Measurements from ENCODE around the gene RBBP5.

Gene RBBP5

GRCh38 chr1:205077934-205078311, 43.9 kb downstream of the RBBP5 start:
- no peaks in the 10 kb centered on the region for H3K9me2 ChIP-seq (ENCODE audit: low read depth, low read length)

GRCh38 chr1:205077158-205077933, 44.4 kb downstream of the RBBP5 start:
- Histone ChIP-seq H3K36me3 (ENCODE audit: insufficient read depth, low read length) (0 out of 2 replicates have a peak, but pooled peaks cover 1% of the 10 kb centered on the region), H3K9me2 (ENCODE audit: low read depth, low read length) (no peaks in the 10 kb centered on the region), H3K9me3 (ENCODE audit: low read length) (no peaks in the 10 kb centered on the region), H3F3A (ENCODE audit: insufficient read depth, low read length) (no peaks in the 10 kb centered on the region), H2AFZ (ENCODE audit: low read length) (no peak overlapping the region), H3K9ac (ENCODE audit: low read length) (no peak overlapping the region), H3K27ac (ENCODE audit: low read depth, low read length, poor library complexity, severe bottlenecking) (no peak overlapping the region), H3K27me3 (ENCODE audit: insufficient read depth, low read length) (no peaks in the 10 kb centered on the region), H3K79me2 (ENCODE audit: insufficient read depth, low read length) (no peaks in the 10 kb centered on the region), H4K20me1 (ENCODE audit: insufficient read depth, low read length) (no peaks in the 10 kb centered on the region), H3K4me1 (ENCODE audit: insufficient read depth, low read length, severe bottlenecking) (no peaks in the 10 kb centered on the region), H3K4me3 (ENCODE audit: low read depth, low read length, poor library complexity, severe bottlenecking) (no peak overlapping the region), H3K4me2 (ENCODE audit: low read length) (no peak overlapping the region)
- TF ChIP-seq CTCF (IDR thresholded peaks at IDR 0.05; ENCODE audit: low read length), result no peak

More at GRCh38 chr1:205077934-205078311, 43.9 kb downstream of the RBBP5 start:
- Histone ChIP-seq H3K9ac (ENCODE audit: low read length) (no peak overlapping the region), H2AFZ (ENCODE audit: low read length) (no peak overlapping the region), H3K4me3 (ENCODE audit: low read depth, low read length, poor library complexity, severe bottlenecking) (no peak overlapping the region), H3F3A (ENCODE audit: insufficient read depth, low read length) (no peaks in the 10 kb centered on the region), H3K9me3 (ENCODE audit: low read length) (no peaks in the 10 kb centered on the region), H3K79me2 (ENCODE audit: insufficient read depth, low read length) (no peaks in the 10 kb centered on the region), H3K4me2 (ENCODE audit: low read length) (no peak overlapping the region), H3K4me1 (ENCODE audit: insufficient read depth, low read length, severe bottlenecking) (no peaks in the 10 kb centered on the region), H3K27me3 (ENCODE audit: insufficient read depth, low read length) (no peaks in the 10 kb centered on the region), H3K36me3 (ENCODE audit: insufficient read depth, low read length) (0 out of 2 replicates have a peak, but pooled peaks cover 3% of the 10 kb centered on the region), H3K27ac (ENCODE audit: low read depth, low read length, poor library complexity, severe bottlenecking) (no peak overlapping the region), H4K20me1 (ENCODE audit: insufficient read depth, low read length) (no peaks in the 10 kb centered on the region)
- no peak for TF ChIP-seq EZH2 (IDR thresholded peaks at IDR 0.05; ENCODE audit: borderline replicate concordance, low read length)

- no peaks in the 10 kb centered on the region for H3K79me2 ChIP-seq (ENCODE audit: insufficient read depth, low read length)
- no peaks in the 10 kb centered on the region for H3F3A ChIP-seq (ENCODE audit: insufficient read depth, low read length)
- no peaks in the 10 kb centered on the region for H3K9me3 ChIP-seq (ENCODE audit: low read length)
- no peak overlapping the region for H3K4me3 ChIP-seq (ENCODE audit: low read depth, low read length, poor library complexity, severe bottlenecking)
- H3K4me1 ChIP-seq (ENCODE audit: insufficient read depth, low read length, severe bottlenecking), result no peaks in the 10 kb centered on the region
- H4K20me1 ChIP-seq (ENCODE audit: insufficient read depth, low read length), result no peaks in the 10 kb centered on the region
- H3K9ac ChIP-seq (ENCODE audit: low read length), result no peak overlapping the region
- no peaks in the 10 kb centered on the region for H3K27me3 ChIP-seq (ENCODE audit: insufficient read depth, low read length)
- no peaks in the 10 kb centered on the region for H3K36me3 ChIP-seq (ENCODE audit: insufficient read depth, low read length)
- no peak overlapping the region for H3K4me2 ChIP-seq (ENCODE audit: low read length)
- H2AFZ ChIP-seq (ENCODE audit: low read length), result no peak overlapping the region
- TF ChIP-seq CTCF (IDR thresholded peaks at IDR 0.05; ENCODE audit: low read length), result no peak
- no peak for TF ChIP-seq EZH2 (IDR thresholded peaks at IDR 0.05; ENCODE audit: borderline replicate concordance, low read length)
- H3K27ac ChIP-seq (ENCODE audit: low read depth, low read length, poor library complexity, severe bottlenecking), result no peak overlapping the region
- no peaks in the 10 kb centered on the region for H3K9me2 ChIP-seq (ENCODE audit: low read depth, low read length)
Measured at GRCh38 chr1:205076245-205076761, 45.5 kb downstream of the RBBP5 start.

Measured in OCI-LY1 (cell line).